GM12872 (cell line): Measurements from ENCODE around the gene SKIL.

Experiments used
- CTCF ChIP-seq: IDR thresholded peaks from 3 replicates; pipeline ENCODE4 v1.5.1; 2011; ENCODE audit warnings: low read depth, mild to moderate bottlenecking, low read length, moderate library complexity; ENCODE audit not compliant: insufficient read depth

Gene SKIL

GRCh38 chr3:170363471-170363994 lies 6.0 kb downstream of the SKIL start:
- TF ChIP-seq CTCF, result no peak

- TF ChIP-seq CTCF, result no peak
Observed at GRCh38 chr3:170364965-170365364, 7.5 kb downstream of the SKIL start.

GRCh38 chr3:170367797-170368196 lies 10.3 kb downstream of the SKIL start:
- TF ChIP-seq CTCF, result no peak

- TF ChIP-seq CTCF, result no peak; the same call in 2 of the 3 replicates
Observed at GRCh38 chr3:170368921-170369320, 11.4 kb downstream of the SKIL start.

GRCh38 chr3:170372190-170372879 lies 14.8 kb downstream of the SKIL start:
- no peak for TF ChIP-seq CTCF

GRCh38 chr3:170383567-170383966 lies 26.1 kb downstream of the SKIL start:
- no peak for TF ChIP-seq CTCF

- no peak for TF ChIP-seq CTCF
Observed at GRCh38 chr3:170386468-170386867, 29.0 kb downstream of the SKIL start.

GRCh38 chr3:170387950-170388349 lies 30.4 kb downstream of the SKIL start:
- no peak for TF ChIP-seq CTCF
